Effector CD8-positive, alpha-beta T cell (primary cell): ENCODE data around the gene ZNF883.
"Not testable (repeated sequence)": the region's sequence is repeated elsewhere in the genome, so short reads cannot be mapped to it uniquely, and the experiment has no call there.

Source experiments
- DNase-seq: peaks from one replicate; lab custom pipeline; 2025; lab: John Stamatoyannopoulos, UW
- total RNA-seq, 4 experiments: gene quantifications; one replicate each; lab custom pipeline; 2026; lab: John Stamatoyannopoulos, UW

The ZNF883 gene
- 0.18 to 2.0 (median 1.2) reads per million in 4 experiments for total RNA-seq

DNA sequence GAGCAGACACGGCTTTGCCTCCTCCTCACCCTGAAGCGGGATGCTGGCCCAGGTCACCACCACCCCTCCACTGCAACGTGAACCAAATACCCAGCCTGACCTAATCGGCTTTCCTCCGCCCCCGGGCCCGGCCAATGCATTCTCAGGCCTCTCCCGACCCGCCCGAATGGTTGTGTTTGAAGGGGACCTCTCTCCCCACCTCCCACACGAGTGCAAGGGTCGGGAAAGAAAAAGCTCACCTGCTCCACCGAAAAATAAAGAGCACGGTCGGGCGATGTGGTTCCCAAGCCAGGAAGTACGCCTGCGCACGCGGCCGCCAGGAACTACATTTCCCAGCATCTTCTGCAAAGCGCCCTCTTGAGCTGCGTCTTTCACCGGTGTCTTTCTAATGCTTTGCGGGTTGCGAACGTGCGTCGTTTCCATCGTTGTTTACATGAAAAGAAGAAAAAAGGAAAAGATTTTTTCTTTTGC lies at the start of gene ZNF883:
ZNF883 (minus strand) TSS at position 282 of the 471 bp plus-strand sequence.
- no peak for DNase-seq

DNA sequence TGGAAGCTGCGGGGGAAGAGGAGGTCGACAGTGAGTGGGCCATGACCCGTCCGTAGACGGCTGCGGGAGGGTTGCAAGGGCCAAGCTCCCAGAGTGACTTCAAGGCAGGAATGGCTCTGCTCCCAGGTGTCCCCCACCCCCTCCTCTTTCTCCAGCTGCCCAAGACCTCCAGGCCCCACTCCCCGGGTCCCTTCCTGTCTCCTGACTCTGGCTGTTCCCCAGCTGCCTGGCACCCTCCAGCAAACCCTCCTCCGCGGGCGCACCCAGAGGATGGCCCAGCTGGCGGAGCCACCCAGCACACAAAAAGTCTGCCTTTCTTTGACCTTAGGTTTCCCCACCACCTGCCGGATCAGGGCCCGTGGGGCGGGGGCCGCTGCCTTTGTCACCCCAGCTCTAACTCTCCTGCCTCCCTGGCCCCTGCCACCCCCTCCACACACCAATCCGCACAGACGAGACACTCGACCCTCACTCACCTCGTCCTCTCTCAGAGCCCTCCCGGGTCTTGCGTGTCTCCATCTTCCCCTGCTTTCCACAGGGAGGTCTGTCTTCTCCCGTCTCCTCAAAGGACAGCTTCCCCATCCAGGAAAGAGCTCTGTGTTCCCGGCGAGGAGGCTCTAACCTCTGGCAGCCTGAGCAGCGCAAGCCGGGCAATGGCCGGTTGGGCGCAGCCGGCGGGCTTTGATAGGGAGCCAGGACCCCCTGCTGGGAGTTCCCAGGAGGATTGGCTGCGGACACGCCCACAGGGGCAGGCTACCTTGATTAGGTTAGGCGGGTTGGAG lies 49.3 kb upstream of the ZNF883 start:
- not testable (repeated sequence) for DNase-seq

- DNase-seq, result not testable (repeated sequence)
Measured at GRCh38 chr9:113059581-113060284, 47.7 kb upstream of the ZNF883 start.

GRCh38 chr9:113057193-113057592 lies 45.2 kb upstream of the ZNF883 start:
- no peak for DNase-seq

DNA sequence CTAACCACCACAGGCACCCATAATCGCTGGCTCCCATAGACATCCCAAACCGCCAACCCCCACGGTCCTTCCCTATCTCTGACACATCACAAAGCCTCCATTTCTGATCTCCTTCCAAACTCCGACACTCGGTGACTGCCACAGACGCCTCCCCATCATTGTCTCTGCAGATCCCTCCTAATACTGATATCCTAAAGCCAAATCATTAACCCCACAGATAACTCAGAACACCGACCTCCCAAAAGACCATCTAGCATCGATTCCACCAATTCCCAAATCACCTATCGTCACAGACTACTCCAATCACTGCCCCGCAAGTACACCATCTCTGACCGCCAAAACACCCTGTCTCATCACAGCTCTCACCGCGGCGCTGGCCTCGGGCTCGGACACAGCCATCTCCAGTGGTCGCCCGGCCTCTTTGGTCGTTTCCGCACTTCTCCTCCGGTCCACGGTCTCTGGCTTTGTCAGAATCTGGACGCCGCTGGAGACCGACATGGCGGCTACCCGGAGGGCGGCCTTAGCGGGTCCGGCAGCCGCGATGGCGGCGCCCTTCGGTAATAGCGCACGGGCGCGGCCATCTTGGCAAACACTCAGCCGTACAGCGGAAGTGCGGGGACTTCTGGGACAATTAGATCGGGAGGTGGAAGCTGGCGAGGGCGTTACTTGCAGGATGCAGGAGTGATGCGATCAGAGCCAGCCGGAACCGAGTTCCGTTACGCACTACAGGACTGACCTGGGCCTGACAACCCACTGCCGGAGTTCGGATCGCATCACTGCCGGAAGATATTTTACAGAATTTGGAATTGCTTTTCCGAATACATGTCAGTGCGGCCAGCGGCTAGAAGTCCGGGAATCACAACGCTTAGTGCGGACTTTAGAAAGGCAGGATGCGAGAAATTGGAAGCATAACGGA lies 44.5 kb upstream of the ZNF883 start, which contains the start of gene ZFP37:
ZFP37 (minus strand) TSS at position 534 of the 916 bp plus-strand sequence; CDS start at position 498, 36 bp downstream.
- DNase-seq, result peak; percentile 56

- no peak for DNase-seq
Measured at GRCh38 chr9:113042884-113043657, 31.1 kb upstream of the ZNF883 start.

DNA sequence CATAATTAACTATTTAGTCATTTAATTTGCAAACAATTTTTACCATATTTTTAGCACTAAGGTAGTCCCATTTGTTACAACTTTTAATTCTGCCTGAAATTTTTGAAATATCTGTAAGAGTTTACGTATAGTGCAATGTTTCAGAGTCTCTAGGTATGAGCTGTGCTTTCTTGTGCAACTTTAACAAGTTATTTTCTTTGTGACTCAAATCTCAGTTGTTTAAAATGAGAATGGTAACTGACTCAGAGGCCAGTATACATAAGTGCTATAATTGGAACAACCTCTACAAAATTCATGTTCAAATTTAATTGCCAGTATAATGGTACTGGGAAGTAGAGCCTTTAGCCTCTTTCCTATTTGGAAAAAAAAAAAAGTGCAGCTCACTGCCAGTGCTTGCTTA lies 14.2 kb upstream of the ZNF883 start:
- no peak for DNase-seq

- DNase-seq, result no peak
Measured at GRCh38 chr9:113018247-113018646, 6.3 kb upstream of the ZNF883 start.

- DNase-seq, result no peak
Measured at GRCh38 chr9:113012492-113012891, 500 bp upstream of the ZNF883 start.

DNA sequence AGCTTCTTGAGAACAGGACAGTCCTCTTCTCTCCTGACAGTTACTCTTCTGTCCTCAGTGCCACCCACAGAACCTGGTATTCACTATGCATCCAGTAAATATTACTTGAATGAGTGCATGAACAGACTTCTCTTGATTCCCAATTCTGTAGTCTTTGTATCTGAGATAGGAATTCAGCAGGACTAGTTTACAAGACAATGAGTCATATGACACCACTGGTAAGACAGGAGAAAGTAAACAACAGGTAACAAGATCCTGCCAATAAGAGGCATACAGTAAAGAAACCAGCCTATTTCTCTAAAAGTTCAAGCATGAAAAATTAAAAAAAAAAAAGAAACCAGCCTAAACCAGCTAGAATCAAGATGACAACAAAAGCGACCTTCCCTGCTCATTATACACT lies 6.2 kb downstream of the ZNF883 start:
- DNase-seq, result no peak

DNA sequence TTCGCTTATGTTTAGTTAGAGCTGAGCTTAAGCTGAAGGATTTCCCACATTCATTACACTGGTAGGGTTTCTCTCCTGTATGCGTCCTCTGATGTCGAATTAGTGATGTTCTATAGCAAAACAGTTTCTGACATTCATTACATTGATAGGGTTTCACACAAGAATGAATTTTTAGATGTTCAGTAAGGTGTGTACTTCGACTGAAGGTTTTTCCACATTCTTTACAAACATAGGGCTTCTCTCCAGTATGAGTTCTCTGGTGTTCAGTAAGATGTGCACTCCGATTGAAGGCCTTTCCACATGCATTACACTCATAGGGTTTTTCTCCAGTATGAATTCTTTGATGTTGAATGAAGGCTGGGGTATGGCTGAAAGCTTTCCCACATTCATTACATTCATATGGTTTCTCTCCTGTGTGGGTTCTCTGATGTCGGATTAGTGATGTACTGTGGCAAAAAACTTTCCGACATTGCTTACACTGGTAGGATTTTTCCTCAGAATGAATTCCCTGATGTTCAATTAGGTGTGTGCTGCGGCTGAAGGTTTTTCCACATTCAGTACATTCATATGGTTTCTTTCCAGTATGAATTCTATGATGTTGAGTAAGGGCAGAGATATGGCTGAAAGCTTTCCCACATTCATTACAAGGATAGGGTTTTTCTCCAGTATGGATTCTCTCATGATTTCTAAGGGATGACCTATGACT lies 14.6 kb downstream of the ZNF883 start:
- DNase-seq, result no peak

DNA sequence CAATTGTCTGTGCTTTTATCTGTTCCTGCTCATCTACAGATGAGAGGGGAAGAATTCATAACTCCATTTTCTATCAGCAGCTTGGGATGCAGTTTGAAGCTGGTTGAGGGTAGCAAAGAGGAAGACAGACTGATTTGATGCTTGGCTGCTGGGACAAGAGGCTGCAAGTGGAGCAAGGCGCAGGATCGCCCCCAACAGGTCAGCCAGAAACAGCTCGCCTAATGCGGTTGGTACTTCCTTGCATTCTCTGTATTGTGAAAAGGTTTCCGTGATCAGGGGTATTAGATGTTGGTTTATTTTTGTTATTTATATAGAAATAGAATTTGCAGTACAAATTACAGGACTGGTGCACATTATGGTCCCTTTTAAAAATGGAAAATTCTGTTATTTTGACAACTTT lies 40.6 kb downstream of the ZNF883 start:
- no peak for DNase-seq

DNA sequence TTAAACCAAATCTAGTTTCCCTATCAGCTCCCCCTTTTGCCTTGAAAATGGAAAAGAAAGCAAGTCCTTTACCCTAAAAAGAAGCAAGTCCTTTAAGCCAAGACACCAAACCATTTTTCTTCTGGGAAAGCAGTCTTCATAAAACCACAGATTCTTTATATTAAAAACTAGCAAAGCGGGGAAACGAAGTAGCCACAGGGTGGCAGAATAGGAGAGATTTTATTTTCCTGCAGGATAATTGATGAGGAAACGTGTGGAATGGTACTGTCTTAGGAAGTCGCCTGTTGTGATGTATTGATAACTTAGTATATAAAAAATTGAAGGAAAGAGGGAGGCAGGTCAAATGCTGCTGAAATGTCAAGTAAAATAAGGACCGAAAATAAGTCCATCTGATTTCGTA lies 41.1 kb downstream of the ZNF883 start:
- DNase-seq, result no peak

DNA sequence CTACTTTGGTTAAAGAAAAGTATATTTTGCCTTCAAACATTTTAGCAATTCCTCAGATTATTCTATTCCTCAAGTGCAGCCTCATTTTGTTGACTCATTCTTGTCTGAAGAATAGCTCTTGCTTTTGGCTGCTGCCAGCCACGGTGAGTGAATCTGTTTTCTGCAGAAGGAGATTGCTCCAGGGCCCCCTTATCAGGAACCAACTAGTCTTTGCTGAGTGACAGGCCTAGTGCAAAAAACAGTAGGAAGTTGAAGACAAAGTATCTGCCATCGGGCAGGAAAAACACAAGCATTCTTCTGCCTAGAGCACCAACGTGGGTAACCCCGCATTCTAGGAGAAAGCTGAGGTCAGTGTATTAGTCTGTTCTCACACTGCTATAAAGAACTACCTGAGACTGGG lies 42.3 kb downstream of the ZNF883 start:
- DNase-seq, result no peak

DNA sequence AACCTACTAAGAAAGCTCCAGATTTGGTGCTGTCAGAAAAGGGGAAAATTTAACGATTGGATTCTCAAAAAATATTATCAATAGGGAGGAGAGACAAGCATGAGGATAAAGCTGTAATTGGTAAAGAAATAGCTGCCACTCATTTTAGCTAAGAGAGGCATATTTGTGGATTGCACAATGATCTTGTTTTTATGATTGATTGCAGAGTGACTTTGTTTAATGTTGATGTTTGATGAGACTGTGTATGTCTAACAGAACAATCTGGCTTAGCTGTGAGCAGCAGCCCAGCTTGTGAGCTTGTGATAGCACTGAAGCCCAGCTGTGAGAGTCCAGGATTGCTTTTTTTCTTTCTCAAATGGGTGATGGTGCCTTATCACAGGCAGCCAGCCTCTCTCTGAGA lies 56.4 kb downstream of the ZNF883 start:
- no peak for DNase-seq

DNA sequence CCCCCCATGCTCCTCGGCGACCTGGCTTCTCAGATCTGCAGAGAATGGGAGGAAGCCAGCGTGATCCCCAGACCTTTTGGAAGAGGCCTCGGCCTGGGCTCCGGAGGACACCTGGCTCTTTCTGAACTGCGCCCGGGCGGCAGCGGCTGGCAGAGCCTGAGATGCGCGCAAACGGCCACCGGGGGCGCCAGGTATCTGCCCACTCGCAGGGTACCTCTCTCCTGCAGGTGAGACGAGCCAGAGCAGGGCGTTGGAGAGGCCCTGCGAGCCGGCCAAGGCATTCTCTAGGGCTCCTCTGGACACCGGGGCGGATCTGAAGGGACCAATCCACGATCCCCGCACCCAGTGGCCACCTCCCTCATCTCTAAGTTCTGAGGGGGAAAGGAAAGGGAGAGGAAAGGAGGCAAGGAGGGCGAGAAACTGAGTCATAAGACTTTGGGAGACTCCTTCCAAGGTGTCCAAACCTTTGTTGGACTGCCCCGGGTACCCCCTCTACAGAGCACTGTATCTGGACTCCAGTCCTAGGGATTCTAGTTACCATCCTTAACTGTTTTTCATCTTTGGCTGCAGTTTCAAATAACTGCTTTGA lies 66.3 kb downstream of the ZNF883 start:
- no peak for DNase-seq

GRCh38 chr9:112939418-112939817 lies 72.6 kb downstream of the ZNF883 start:
- no peak for DNase-seq

- no peak for DNase-seq
Measured at GRCh38 chr9:112933696-112934095, 78.3 kb downstream of the ZNF883 start.

DNA sequence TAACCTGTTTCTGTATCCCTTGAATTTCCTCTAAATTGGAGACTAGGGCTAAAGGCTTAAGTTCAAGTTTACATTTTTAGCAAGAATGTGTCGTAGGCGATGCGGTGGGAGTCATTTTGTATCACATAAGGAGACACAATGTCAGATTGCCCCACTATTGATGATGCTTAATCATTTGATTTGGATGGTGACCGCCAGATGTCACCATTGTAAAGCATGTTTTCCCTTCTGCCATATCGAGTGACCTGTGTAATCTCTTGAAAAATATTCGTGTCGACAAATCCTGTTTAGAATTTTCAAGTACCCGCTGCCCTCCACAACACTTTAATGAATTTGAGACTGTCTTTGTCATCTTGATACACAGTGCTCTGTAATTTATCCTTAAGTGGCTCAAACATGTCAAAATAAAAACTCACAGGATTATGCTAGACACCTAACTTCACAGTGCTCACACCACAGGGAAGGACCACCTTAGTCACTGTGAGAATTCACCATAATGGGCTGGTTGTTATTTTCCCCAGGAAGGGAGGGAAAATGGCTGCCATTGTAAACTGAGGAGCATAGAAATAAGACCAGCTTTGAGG lies 86.8 kb downstream of the ZNF883 start:
- DNase-seq, result no peak

- DNase-seq, result no peak
Measured at GRCh38 chr9:112921549-112921948, 90.4 kb downstream of the ZNF883 start.
